GM23338 (cell line): ENCODE data around the gene AJM1.

Experiments
- CREB1 ChIP-seq: fragments of 250-450 bp; sonication (Bioruptor Pico); IDR thresholded peaks from 2 replicates; pipeline ENCODE4 v1.5.0; 2020; ENCODE audit warnings: low read depth, mild to moderate bottlenecking, moderate library complexity
- EZH2 ChIP-seq: fragments of 200-600 bp; sonication (generic); IDR thresholded peaks from one replicate; pipeline ENCODE4 v1.8.0; 2017; ENCODE audit warnings: antibody characterized with exemption, mild to moderate bottlenecking, low read depth; ENCODE audit not compliant: unreplicated experiment
- EZH2phosphoT487 ChIP-seq: fragments of 200-600 bp; sonication (generic); IDR thresholded peaks from one replicate; pipeline ENCODE4 v1.8.1; 2018; ENCODE audit warnings: antibody characterized with exemption; ENCODE audit not compliant: unreplicated experiment
- JUNB ChIP-seq: IDR thresholded peaks from one replicate; pipeline ENCODE4 v1.6.1; 2016; ENCODE audit warnings: antibody characterized with exemption; ENCODE audit not compliant: unreplicated experiment
- NANOG ChIP-seq: IDR thresholded peaks from 2 replicates; pipeline ENCODE4 v1.6.1; 2016; ENCODE audit warnings: antibody characterized with exemption, borderline replicate concordance
- POLR2AphosphoS5 ChIP-seq: IDR thresholded peaks from 2 replicates; pipeline ENCODE4 v1.6.1; 2016; ENCODE audit warnings: antibody characterized with exemption, low read depth
- STAT1 ChIP-seq: IDR thresholded peaks from one replicate; pipeline ENCODE4 v1.6.1; 2016; ENCODE audit warnings: antibody characterized with exemption; ENCODE audit not compliant: unreplicated experiment
- ZNF114 ChIP-seq: fragments of 250-450 bp; sonication (Bioruptor Pico); IDR thresholded peaks from 2 replicates; pipeline ENCODE4 v1.5.0; 2020; ENCODE audit warnings: mild to moderate bottlenecking, moderate library complexity
- ZNF331 ChIP-seq: fragments of 250-450 bp; sonication (Bioruptor Pico); IDR thresholded peaks from 2 replicates; pipeline ENCODE4 v1.5.0; 2020; ENCODE audit warnings: low read depth, mild to moderate bottlenecking, moderate library complexity
- TF ChIP-seq, protein P1 (sequence below), 2 experiments: fragments of 200-600 bp in 1 of 2; sonication (generic) in 1 of 2; conservative IDR thresholded peaks; 2 replicates each; pipeline versions ENCODE4 v1.5.1 to v1.6.1; 2016 to 2017; ENCODE audit warnings: antibody characterized with exemption in 2 of 2, low read depth in 2 of 2, mild to moderate bottlenecking in 2 of 2, moderate library complexity in 1 of 2
- TF ChIP-seq, protein P2 (sequence below): IDR thresholded peaks from one replicate; pipeline ENCODE4 v1.6.1; 2018; ENCODE audit warnings: antibody characterized with exemption; ENCODE audit not compliant: unreplicated experiment
- TF ChIP-seq, protein P3 (sequence below): IDR thresholded peaks from 2 replicates; pipeline ENCODE4 v1.6.1; 2016; ENCODE audit warnings: antibody characterized with exemption
- TF ChIP-seq, protein P4 (sequence below): fragments of 250-450 bp; sonication (Bioruptor Pico); IDR thresholded peaks from 2 replicates; pipeline ENCODE4 v1.5.0; 2020; ENCODE audit warnings: mild to moderate bottlenecking, moderate library complexity

DNA sequence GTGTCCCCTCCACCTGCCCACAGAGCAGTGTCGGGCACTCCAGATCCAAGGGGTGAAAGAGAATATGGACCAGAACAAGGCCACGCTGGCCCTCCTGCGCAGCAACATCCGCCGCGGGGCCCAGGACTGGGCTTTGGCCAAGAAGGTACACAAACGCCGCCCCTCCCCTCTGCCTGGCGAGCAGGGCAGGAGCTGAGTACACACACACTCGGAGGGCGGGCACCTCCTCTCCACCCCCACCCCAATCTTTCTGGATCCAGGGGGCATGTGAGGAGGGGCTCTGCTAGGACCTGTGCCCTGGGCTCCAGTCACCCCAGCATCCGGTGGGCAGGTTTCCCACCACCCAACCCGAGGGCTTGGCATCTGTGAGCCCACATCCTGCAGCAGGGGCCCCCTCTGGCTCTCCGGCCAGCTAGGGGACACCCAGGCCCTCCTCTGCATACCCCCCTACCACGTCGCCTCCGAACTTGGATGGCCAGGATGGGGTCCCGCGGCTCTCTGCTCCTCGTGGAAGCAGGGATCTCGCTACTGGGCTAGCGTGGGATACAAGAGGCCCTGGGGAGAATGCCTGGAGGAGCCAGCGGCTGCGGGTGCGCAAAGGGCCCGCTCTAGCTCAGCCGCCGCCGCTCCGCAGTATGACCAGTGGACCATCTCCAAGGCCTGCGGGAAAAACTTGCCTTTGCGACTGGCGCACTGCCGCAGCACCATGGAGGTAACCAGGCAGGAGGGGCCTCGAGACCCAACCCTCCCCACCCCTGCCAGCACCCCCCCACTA is 43.0 kb upstream of the AJM1 start:
- TF ChIP-seq, protein P1, sequence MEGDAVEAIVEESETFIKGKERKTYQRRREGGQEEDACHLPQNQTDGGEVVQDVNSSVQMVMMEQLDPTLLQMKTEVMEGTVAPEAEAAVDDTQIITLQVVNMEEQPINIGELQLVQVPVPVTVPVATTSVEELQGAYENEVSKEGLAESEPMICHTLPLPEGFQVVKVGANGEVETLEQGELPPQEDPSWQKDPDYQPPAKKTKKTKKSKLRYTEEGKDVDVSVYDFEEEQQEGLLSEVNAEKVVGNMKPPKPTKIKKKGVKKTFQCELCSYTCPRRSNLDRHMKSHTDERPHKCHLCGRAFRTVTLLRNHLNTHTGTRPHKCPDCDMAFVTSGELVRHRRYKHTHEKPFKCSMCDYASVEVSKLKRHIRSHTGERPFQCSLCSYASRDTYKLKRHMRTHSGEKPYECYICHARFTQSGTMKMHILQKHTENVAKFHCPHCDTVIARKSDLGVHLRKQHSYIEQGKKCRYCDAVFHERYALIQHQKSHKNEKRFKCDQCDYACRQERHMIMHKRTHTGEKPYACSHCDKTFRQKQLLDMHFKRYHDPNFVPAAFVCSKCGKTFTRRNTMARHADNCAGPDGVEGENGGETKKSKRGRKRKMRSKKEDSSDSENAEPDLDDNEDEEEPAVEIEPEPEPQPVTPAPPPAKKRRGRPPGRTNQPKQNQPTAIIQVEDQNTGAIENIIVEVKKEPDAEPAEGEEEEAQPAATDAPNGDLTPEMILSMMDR (conservative IDR thresholded peaks at IDR 0.05; ENCODE audit: low read depth in 2 of 2), result no peak
- TF ChIP-seq CREB1 (no peak), POLR2AphosphoS5 (no peak), EZH2 (no peak), ZNF114 (CRISPR knock-in tag) (no peak), EZH2phosphoT487 (no peak), ZNF331 (CRISPR knock-in tag) (no peak), JUNB (no peak), STAT1 (no peak), NANOG (no peak)
- TF ChIP-seq, protein P2, sequence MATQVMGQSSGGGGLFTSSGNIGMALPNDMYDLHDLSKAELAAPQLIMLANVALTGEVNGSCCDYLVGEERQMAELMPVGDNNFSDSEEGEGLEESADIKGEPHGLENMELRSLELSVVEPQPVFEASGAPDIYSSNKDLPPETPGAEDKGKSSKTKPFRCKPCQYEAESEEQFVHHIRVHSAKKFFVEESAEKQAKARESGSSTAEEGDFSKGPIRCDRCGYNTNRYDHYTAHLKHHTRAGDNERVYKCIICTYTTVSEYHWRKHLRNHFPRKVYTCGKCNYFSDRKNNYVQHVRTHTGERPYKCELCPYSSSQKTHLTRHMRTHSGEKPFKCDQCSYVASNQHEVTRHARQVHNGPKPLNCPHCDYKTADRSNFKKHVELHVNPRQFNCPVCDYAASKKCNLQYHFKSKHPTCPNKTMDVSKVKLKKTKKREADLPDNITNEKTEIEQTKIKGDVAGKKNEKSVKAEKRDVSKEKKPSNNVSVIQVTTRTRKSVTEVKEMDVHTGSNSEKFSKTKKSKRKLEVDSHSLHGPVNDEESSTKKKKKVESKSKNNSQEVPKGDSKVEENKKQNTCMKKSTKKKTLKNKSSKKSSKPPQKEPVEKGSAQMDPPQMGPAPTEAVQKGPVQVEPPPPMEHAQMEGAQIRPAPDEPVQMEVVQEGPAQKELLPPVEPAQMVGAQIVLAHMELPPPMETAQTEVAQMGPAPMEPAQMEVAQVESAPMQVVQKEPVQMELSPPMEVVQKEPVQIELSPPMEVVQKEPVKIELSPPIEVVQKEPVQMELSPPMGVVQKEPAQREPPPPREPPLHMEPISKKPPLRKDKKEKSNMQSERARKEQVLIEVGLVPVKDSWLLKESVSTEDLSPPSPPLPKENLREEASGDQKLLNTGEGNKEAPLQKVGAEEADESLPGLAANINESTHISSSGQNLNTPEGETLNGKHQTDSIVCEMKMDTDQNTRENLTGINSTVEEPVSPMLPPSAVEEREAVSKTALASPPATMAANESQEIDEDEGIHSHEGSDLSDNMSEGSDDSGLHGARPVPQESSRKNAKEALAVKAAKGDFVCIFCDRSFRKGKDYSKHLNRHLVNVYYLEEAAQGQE, result no peak
- TF ChIP-seq, protein P3, sequence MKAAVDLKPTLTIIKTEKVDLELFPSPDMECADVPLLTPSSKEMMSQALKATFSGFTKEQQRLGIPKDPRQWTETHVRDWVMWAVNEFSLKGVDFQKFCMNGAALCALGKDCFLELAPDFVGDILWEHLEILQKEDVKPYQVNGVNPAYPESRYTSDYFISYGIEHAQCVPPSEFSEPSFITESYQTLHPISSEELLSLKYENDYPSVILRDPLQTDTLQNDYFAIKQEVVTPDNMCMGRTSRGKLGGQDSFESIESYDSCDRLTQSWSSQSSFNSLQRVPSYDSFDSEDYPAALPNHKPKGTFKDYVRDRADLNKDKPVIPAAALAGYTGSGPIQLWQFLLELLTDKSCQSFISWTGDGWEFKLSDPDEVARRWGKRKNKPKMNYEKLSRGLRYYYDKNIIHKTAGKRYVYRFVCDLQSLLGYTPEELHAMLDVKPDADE, result no peak
- TF ChIP-seq, protein P4, sequence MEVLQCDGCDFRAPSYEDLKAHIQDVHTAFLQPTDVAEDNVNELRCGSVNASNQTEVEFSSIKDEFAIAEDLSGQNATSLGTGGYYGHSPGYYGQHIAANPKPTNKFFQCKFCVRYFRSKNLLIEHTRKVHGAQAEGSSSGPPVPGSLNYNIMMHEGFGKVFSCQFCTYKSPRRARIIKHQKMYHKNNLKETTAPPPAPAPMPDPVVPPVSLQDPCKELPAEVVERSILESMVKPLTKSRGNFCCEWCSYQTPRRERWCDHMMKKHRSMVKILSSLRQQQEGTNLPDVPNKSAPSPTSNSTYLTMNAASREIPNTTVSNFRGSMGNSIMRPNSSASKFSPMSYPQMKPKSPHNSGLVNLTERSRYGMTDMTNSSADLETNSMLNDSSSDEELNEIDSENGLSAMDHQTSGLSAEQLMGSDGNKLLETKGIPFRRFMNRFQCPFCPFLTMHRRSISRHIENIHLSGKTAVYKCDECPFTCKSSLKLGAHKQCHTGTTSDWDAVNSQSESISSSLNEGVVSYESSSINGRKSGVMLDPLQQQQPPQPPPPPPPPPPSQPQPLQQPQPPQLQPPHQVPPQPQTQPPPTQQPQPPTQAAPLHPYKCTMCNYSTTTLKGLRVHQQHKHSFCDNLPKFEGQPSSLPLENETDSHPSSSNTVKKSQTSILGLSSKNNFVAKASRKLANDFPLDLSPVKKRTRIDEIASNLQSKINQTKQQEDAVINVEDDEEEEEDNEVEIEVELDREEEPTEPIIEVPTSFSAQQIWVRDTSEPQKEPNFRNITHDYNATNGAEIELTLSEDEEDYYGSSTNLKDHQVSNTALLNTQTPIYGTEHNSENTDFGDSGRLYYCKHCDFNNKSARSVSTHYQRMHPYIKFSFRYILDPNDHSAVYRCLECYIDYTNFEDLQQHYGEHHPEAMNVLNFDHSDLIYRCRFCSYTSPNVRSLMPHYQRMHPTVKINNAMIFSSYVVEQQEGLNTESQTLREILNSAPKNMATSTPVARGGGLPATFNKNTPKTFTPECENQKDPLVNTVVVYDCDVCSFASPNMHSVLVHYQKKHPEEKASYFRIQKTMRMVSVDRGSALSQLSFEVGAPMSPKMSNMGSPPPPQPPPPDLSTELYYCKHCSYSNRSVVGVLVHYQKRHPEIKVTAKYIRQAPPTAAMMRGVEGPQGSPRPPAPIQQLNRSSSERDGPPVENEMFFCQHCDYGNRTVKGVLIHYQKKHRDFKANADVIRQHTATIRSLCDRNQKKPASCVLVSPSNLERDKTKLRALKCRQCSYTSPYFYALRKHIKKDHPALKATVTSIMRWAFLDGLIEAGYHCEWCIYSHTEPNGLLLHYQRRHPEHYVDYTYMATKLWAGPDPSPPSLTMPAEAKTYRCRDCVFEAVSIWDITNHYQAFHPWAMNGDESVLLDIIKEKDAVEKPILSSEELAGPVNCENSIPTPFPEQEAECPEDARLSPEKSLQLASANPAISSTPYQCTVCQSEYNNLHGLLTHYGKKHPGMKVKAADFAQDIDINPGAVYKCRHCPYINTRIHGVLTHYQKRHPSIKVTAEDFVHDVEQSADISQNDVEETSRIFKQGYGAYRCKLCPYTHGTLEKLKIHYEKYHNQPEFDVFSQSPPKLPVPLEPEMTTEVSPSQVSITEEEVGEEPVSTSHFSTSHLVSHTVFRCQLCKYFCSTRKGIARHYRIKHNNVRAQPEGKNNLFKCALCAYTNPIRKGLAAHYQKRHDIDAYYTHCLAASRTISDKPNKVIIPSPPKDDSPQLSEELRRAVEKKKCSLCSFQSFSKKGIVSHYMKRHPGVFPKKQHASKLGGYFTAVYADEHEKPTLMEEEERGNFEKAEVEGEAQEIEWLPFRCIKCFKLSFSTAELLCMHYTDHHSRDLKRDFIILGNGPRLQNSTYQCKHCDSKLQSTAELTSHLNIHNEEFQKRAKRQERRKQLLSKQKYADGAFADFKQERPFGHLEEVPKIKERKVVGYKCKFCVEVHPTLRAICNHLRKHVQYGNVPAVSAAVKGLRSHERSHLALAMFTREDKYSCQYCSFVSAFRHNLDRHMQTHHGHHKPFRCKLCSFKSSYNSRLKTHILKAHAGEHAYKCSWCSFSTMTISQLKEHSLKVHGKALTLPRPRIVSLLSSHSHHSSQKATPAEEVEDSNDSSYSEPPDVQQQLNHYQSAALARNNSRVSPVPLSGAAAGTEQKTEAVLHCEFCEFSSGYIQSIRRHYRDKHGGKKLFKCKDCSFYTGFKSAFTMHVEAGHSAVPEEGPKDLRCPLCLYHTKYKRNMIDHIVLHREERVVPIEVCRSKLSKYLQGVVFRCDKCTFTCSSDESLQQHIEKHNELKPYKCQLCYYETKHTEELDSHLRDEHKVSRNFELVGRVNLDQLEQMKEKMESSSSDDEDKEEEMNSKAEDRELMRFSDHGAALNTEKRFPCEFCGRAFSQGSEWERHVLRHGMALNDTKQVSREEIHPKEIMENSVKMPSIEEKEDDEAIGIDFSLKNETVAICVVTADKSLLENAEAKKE, result no peak
